ENCODE measurements around the gene SYT9. TPM values are rescaled to one million over a fixed set of nuclear protein-coding genes. Genes with fewer than 3 reads are reported as not detected.

SYT9 gene
- total RNA-seq, 1 donor from 2014 or later, result 1.6 TPM

DNA sequence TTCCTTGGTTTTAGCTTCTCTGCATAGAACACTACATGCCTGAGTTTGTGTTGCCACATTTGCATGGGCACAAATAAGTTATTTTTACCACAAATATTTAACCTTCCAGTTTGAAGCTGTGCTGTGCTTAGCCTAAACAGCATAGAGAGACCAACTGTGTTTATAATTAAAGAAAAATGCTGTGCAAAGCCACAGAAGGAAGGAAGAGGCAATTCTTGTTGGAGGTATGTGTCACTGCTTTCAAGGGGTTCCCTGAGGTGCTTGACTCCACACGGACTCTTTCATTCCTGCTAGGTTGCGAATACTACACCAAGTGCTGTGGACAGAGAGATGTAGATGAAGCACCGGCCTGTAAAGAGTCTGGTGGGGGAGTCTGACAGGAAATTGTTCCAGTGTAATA, 186.0 kb downstream of the SYT9 start:
- Mint-ChIP-seq H3K9me3 (peaks cover 5% of the 10 kb centered on the region), H3K4me3 (no peak overlapping the region), H3K4me1 (ENCODE audit: unreplicated experiment) (peaks cover 17% of the 10 kb centered on the region), H3K27ac (no peak overlapping the region), H3K36me3 (no peaks in the 10 kb centered on the region), H3K27me3 (peaks cover 4% of the 10 kb centered on the region)
- TF ChIP-seq, protein P1, sequence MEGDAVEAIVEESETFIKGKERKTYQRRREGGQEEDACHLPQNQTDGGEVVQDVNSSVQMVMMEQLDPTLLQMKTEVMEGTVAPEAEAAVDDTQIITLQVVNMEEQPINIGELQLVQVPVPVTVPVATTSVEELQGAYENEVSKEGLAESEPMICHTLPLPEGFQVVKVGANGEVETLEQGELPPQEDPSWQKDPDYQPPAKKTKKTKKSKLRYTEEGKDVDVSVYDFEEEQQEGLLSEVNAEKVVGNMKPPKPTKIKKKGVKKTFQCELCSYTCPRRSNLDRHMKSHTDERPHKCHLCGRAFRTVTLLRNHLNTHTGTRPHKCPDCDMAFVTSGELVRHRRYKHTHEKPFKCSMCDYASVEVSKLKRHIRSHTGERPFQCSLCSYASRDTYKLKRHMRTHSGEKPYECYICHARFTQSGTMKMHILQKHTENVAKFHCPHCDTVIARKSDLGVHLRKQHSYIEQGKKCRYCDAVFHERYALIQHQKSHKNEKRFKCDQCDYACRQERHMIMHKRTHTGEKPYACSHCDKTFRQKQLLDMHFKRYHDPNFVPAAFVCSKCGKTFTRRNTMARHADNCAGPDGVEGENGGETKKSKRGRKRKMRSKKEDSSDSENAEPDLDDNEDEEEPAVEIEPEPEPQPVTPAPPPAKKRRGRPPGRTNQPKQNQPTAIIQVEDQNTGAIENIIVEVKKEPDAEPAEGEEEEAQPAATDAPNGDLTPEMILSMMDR (conservative IDR thresholded peaks at IDR 0.05), result no peak
- DNase-seq (ENCODE audit: extremely low spot score, unreplicated experiment), result no peak

DNA sequence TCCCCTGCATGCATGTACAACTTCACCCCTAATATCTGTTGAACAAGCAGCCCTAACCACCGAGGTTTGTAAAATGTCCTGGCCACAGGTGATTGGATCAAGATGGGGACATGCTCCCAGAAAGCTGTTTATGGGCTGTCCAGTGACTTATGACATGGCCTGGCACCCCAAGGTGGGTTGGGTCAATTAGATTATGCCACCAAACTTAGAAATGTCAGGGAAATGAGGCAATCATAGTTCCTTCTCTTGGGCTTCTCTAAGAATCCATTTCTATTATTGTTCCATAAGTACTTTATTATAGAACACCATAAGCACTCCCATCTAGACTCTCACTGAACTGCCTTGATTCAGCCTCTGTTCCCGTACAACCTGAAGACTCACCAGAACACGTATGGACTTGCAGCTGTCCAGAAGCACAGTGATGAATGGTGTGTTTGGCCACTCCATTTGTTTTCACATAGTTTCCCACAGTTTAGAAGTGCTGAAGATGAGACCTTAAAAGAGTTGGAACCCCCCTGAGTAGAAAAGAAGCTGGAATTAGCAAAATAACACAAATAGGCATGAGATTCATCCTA, 188.1 kb downstream of the SYT9 start:
- H3K4me1 Mint-ChIP-seq (ENCODE audit: unreplicated experiment), result peaks cover 22% of the 10 kb centered on the region
- H3K36me3 Mint-ChIP-seq, result no peaks in the 10 kb centered on the region
- H3K27me3 Mint-ChIP-seq, result peaks cover 4% of the 10 kb centered on the region
- no peaks in the 10 kb centered on the region for H3K9me3 Mint-ChIP-seq
- no peak overlapping the region for H3K4me3 Mint-ChIP-seq
- DNase-seq (ENCODE audit: extremely low spot score, unreplicated experiment), result no peak
- TF ChIP-seq, protein P1 (conservative IDR thresholded peaks at IDR 0.05), result no peak
- H3K27ac Mint-ChIP-seq, result no peak overlapping the region

DNA sequence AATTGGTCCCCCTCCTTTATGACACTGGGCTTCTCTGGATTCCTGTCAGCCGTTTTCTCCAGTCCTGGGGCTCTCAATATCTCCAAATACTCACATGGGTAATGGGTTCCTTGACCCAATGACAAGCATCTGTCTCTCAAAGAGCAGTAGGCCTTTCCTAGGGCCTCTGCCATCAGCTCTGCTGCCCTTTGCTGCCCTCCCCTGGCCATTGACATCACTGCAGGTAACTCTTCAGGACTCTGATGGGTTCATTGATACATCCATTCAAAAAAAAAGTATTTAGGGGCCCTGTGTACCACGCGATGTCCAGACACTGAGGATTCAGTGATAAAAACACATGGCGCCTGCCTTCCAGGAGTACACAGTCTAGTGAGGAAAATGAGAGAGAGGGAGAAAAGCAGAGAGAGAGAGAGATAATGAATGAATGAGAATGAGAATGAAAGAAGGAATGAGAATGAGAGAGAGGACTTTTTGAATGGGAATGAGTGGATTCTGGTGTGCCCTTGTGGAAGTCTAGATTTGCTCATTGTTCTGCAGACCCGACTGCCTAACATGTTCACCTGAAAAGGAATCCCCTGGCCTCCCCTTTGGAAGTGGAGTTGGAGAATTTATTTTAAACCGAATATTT, 191.0 kb downstream of the SYT9 start:
- H3K4me3 Mint-ChIP-seq, result no peak overlapping the region
- TF ChIP-seq, protein P1 (conservative IDR thresholded peaks at IDR 0.05), result peak; percentile 88
- H3K9me3 Mint-ChIP-seq, result no peaks in the 10 kb centered on the region
- H3K27ac Mint-ChIP-seq, result no peak overlapping the region
- peaks cover 19% of the 10 kb centered on the region for H3K4me1 Mint-ChIP-seq (ENCODE audit: unreplicated experiment)
- no peaks in the 10 kb centered on the region for H3K27me3 Mint-ChIP-seq
- H3K36me3 Mint-ChIP-seq, result no peaks in the 10 kb centered on the region
- peak; percentile 79 for DNase-seq (ENCODE audit: extremely low spot score, unreplicated experiment)

DNA sequence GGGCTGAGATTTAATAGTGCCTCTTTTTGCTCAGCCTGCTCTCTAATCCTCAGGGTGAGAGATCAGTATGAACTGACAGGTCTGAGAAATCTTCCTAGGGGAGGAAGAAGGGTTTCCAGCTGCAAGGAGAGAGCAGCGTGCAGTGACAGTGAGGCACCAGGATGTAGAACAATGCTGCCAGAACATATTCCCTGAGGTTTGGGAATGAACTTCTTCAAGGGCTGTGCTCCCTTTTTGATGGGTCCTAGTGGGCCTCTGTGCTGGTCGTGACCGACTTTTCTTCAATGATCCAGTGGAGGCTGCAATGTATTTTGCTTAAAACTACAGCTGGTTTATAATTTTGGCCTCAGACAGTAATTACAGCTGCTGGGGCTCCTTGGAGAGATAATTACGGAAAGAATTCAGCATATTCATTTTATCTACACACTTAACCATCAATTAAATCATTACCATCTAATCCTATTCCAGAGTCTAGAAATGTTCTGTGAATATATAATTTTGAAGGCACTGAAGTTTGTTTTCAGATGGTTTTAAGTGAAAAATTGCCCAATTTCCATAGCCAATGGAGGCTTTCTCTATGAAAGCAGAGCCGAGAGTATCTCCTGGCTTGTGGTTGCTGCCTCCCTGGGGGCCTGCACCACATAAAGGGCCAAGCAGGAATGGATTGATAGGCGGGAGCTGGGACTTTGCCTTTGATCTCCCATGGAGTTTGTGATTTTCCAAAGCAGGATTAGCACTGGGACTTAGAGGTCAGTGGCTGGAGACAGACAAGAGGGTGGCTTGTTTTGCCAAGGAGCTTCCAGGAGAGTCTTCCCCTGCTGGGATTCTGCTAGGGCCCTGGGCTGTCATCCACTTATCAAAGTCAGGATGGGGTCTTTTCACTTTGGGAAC, 192.6 kb downstream of the SYT9 start:
- no peak for DNase-seq (ENCODE audit: extremely low spot score, unreplicated experiment)
- Mint-ChIP-seq H3K9me3 (no peaks in the 10 kb centered on the region), H3K27me3 (no peaks in the 10 kb centered on the region), H3K36me3 (no peaks in the 10 kb centered on the region), H3K4me1 (ENCODE audit: unreplicated experiment) (peaks cover 12% of the 10 kb centered on the region), H3K4me3 (no peak overlapping the region), H3K27ac (no peak overlapping the region)
- TF ChIP-seq, protein P1 (conservative IDR thresholded peaks at IDR 0.05), result no peak

DNA sequence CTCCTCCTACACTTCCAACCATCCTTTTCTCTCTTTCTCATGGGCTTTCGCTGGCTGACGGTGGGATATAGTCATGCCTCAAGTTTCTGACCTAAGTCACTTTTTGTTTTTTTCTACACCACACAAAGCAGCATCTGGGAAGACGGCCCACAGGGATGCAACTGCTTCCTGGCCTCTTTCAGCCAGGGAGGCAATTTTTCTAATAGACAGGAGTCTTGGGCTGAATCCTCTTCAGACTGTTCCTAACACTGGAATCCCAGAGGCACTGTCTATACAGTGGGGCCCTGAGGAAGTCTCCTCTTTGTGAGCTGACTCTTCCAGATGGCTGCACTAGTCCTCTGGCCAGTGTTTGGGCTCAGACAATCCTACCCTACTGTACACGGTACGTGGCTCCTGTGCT, 193.9 kb downstream of the SYT9 start:
- DNase-seq (ENCODE audit: extremely low spot score, unreplicated experiment), result no peak
- H3K36me3 Mint-ChIP-seq, result no peaks in the 10 kb centered on the region
- no peak overlapping the region for H3K4me3 Mint-ChIP-seq
- no peak overlapping the region for H3K27ac Mint-ChIP-seq
- TF ChIP-seq, protein P1 (conservative IDR thresholded peaks at IDR 0.05), result no peak
- H3K27me3 Mint-ChIP-seq, result no peaks in the 10 kb centered on the region
- H3K4me1 Mint-ChIP-seq (ENCODE audit: unreplicated experiment), result peaks cover 14% of the 10 kb centered on the region
- H3K9me3 Mint-ChIP-seq, result no peaks in the 10 kb centered on the region

Data from type B pancreatic cell (in vitro differentiated cells).